Nephron progenitor cell (in vitro differentiated cells): ENCODE data around the gene ILF2.
"Not testable (repeated sequence)": the region's sequence is repeated elsewhere in the genome, so short reads cannot be mapped to it uniquely, and the experiment has no call there.

Experiments used
- DNase-seq: peaks from one replicate; pipeline ENCODE4 v3.0.0; 2021
- H3K27ac Mint-ChIP-seq: 2 replicates; pipeline ENCODE4 v1.8.0; 2021; ENCODE audit warnings: mild to moderate bottlenecking, moderate library complexity, mixed read lengths
- H3K27me3 Mint-ChIP-seq: 2 replicates; pipeline ENCODE4 v1.8.0; 2021; ENCODE audit warnings: mild to moderate bottlenecking, low read depth, mixed read lengths; ENCODE audit not compliant: poor library complexity
- H3K36me3 Mint-ChIP-seq: 2 replicates; pipeline ENCODE4 v1.8.0; 2021; ENCODE audit warnings: low read depth, mixed read lengths
- H3K4me1 Mint-ChIP-seq: 2 replicates; pipeline ENCODE4 v1.8.0; 2021; ENCODE audit warnings: mixed read lengths
- H3K4me3 Mint-ChIP-seq: 2 replicates; pipeline ENCODE4 v1.8.0; 2021; ENCODE audit warnings: mild to moderate bottlenecking, moderate library complexity, mixed read lengths
- H3K9me3 Mint-ChIP-seq: 2 replicates; pipeline ENCODE4 v1.8.0; 2021; ENCODE audit warnings: mild to moderate bottlenecking, moderate library complexity, mixed read lengths
- TF ChIP-seq, protein P1 (sequence below): fragments of 200-600 bp; sonication (generic); IDR thresholded peaks from 2 replicates; pipeline ENCODE4 v1.5.0; 2021; ENCODE audit warnings: antibody characterized with exemption

The ILF2 gene

DNA sequence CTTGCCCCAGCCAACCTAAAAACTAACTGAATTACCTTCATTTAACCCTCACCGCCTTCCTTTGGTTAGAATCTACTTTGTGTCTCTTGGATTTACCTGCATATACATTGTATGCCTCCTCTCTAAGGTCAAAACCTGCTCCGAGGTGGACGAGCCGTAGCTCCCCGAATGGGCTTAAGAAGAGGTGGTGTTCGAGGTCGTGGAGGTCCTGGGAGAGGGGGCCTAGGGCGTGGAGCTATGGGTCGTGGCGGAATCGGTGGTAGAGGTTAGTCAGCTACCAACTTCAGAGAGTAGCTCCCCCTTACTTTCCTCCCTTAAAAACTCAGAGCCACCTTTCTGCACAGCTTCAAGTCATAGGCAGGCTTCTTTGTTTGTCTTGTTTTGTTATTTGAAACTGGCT is 27.7 kb downstream of the ILF2 start:
- H3K27ac Mint-ChIP-seq, result peak overlapping the region; percentile 52
- TF ChIP-seq, protein P1, sequence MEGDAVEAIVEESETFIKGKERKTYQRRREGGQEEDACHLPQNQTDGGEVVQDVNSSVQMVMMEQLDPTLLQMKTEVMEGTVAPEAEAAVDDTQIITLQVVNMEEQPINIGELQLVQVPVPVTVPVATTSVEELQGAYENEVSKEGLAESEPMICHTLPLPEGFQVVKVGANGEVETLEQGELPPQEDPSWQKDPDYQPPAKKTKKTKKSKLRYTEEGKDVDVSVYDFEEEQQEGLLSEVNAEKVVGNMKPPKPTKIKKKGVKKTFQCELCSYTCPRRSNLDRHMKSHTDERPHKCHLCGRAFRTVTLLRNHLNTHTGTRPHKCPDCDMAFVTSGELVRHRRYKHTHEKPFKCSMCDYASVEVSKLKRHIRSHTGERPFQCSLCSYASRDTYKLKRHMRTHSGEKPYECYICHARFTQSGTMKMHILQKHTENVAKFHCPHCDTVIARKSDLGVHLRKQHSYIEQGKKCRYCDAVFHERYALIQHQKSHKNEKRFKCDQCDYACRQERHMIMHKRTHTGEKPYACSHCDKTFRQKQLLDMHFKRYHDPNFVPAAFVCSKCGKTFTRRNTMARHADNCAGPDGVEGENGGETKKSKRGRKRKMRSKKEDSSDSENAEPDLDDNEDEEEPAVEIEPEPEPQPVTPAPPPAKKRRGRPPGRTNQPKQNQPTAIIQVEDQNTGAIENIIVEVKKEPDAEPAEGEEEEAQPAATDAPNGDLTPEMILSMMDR, result no peak

GRCh38 chr1:153642161-153642560 is 28.6 kb downstream of the ILF2 start:
- TF ChIP-seq, protein P1, result no peak
- no peak overlapping the region for H3K4me3 Mint-ChIP-seq
- no peaks in the 10 kb centered on the region for H3K27me3 Mint-ChIP-seq
- H3K9me3 Mint-ChIP-seq, result no peaks in the 10 kb centered on the region
- H3K27ac Mint-ChIP-seq, result peak overlapping the region; percentile 45
- peaks cover 35% of the 10 kb centered on the region for H3K4me1 Mint-ChIP-seq
- H3K36me3 Mint-ChIP-seq, result peaks cover 83% of the 10 kb centered on the region
- no peak for DNase-seq

More for the DNA sequence above, 27.7 kb downstream of the ILF2 start:
- Mint-ChIP-seq H3K4me1 (peaks cover 37% of the 10 kb centered on the region), H3K27me3 (no peaks in the 10 kb centered on the region), H3K9me3 (no peaks in the 10 kb centered on the region), H3K4me3 (no peak overlapping the region), H3K36me3 (peaks cover 79% of the 10 kb centered on the region)
- DNase-seq, result no peak

DNA sequence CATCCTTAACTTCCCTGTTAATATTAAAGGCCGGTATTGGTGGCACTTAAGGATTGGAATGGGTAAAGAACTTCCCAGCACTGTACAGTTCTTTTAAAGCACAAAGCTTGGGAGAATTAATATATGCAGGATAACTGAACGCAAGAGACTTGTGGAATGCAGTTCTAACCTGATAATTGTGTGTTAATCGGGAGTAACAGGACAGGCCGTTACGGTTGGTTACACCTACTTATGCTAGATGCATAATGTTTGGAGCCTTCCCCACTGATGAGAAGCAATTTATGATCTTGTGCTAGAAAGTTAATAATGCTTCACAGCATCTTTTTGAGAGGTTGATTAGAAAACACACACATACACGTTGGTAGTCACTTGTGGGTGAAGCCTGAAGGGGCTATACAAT is 29.9 kb downstream of the ILF2 start:
- Mint-ChIP-seq H3K27me3 (no peaks in the 10 kb centered on the region), H3K4me3 (no peak overlapping the region), H3K4me1 (peaks cover 47% of the 10 kb centered on the region), H3K9me3 (no peaks in the 10 kb centered on the region), H3K36me3 (peaks cover 86% of the 10 kb centered on the region), H3K27ac (no peak overlapping the region)
- no peak for DNase-seq
- TF ChIP-seq, protein P1, result no peak

DNA sequence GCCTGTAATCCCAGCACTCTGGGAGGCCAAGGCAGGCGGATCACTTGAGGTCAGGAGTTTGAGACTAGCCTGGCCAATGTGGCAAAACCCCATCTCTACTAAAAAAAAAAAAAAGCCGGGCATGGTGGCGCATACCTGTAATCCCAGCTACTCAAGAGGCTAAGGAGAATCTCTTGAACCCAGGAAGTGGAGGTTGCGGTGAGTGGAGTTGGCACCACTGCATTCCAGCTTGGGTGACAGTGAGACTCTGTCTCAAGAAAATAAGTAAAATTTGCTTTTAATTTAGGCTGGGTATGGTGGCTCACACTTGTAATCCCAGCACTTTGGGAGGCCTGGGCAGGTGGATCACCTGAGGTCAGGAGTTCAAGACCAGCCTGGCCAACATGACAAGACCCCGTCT is 30.6 kb downstream of the ILF2 start:
- not testable (repeated sequence) for H3K9me3 Mint-ChIP-seq, H3K27ac Mint-ChIP-seq, H3K4me3 Mint-ChIP-seq, DNase-seq, H3K27me3 Mint-ChIP-seq
- Mint-ChIP-seq H3K4me1 (peaks cover 52% of the 10 kb centered on the region), H3K36me3 (peaks cover 84% of the 10 kb centered on the region)

GRCh38 chr1:153639280-153639679 is 31.5 kb downstream of the ILF2 start:
- no peak overlapping the region for H3K27ac Mint-ChIP-seq

GRCh38 chr1:153638261-153638660 is 32.5 kb downstream of the ILF2 start:
- Mint-ChIP-seq H3K4me1 (peaks cover 60% of the 10 kb centered on the region), H3K36me3 (peaks cover 70% of the 10 kb centered on the region), H3K27ac (no peak overlapping the region), H3K4me3 (no peak overlapping the region), H3K9me3 (peaks cover 5% of the 10 kb centered on the region), H3K27me3 (peaks cover 2% of the 10 kb centered on the region)
- TF ChIP-seq, protein P1, result no peak
- no peak for DNase-seq

More at GRCh38 chr1:153639280-153639679, 31.5 kb downstream of the ILF2 start:
- Mint-ChIP-seq H3K36me3 (peaks cover 78% of the 10 kb centered on the region), H3K4me3 (no peak overlapping the region), H3K9me3 (no peaks in the 10 kb centered on the region), H3K27me3 (no peaks in the 10 kb centered on the region), H3K4me1 (peaks cover 60% of the 10 kb centered on the region)
- DNase-seq, result no peak
- TF ChIP-seq, protein P1, result no peak
